Measurements from ENCODE around the gene PSMF1. TPM values are rescaled to one million over a fixed set of nuclear protein-coding genes. Genes with fewer than 3 reads are reported as not detected.
A peak's percentile ranks its signal among the peaks of the same experiment; 100 is the strongest.

Gene PSMF1
- total and polyA plus RNA-seq, 2 experiments from 2014 or later: 73.7 to 84.2 TPM

GRCh38 chr20:1119524-1119923 lies 1.1 kb downstream of the PSMF1 start:
- Histone ChIP-seq H3K36me3 (ENCODE audit: insufficient read depth) (no peaks in the 10 kb centered on the region), H3K79me2 (replicated peaks; ENCODE audit: insufficient read depth) (peaks cover 58% of the 10 kb centered on the region), H3K4me2 (peak overlapping the region; percentile 95), H3K4me1 (ENCODE audit: insufficient read depth) (peaks cover 10% of the 10 kb centered on the region; the same call in 1 of the 2 replicates), H3K27ac (ENCODE audit: low read depth) (no peak overlapping the region), H3K9me2 (ENCODE audit: insufficient read depth) (no peaks in the 10 kb centered on the region), H3K4me3 (peak overlapping the region; percentile 95), H4K20me1 (replicated peaks; ENCODE audit: insufficient read depth) (peaks cover 36% of the 10 kb centered on the region), H3K27me3 (ENCODE audit: insufficient read depth) (no peaks in the 10 kb centered on the region), H3F3A (replicated peaks; ENCODE audit: low read depth) (no peaks in the 10 kb centered on the region), H2AFZ (no peak overlapping the region)
- peaks cover 29% of the 10 kb centered on the region for H3K4me1 Mint-ChIP-seq
- H3K36me3 Mint-ChIP-seq (ENCODE audit: low read depth): peaks cover 12% of the 10 kb centered on the region; the same call in 2 of the 3 replicates
- H3K9me3 Mint-ChIP-seq: peaks cover 3% of the 10 kb centered on the region; the same call in 2 of the 3 replicates
- ATAC-seq (no peak), DNase-seq (ENCODE audit: low spot score) (no peak)
- TF ChIP-seq REST (IDR thresholded peaks at IDR 0.05; ENCODE audit: unreplicated experiment) (no peak), ZNF331 (CRISPR knock-in tag; IDR thresholded peaks at IDR 0.05; ENCODE audit: low read depth) (no peak), STAT1 (IDR thresholded peaks at IDR 0.05; ENCODE audit: unreplicated experiment) (no peak), JUNB (IDR thresholded peaks at IDR 0.05; ENCODE audit: unreplicated experiment) (no peak), CTCF (conservative IDR thresholded peaks at IDR 0.05; ENCODE audit: low read depth in 2 of 2) (no peak), ZNF114 (CRISPR knock-in tag; IDR thresholded peaks at IDR 0.05) (no peak), EZH2 (IDR thresholded peaks at IDR 0.05; ENCODE audit: low read depth, unreplicated experiment) (no peak), ETS1 (IDR thresholded peaks at IDR 0.05) (no peak), CREB1 (CRISPR knock-in tag; IDR thresholded peaks at IDR 0.05; ENCODE audit: low read depth) (no peak), ZNF462 (CRISPR knock-in tag; IDR thresholded peaks at IDR 0.05) (no peak), EZH2phosphoT487 (IDR thresholded peaks at IDR 0.05; ENCODE audit: unreplicated experiment) (no peak), NANOG (IDR thresholded peaks at IDR 0.05; ENCODE audit: borderline replicate concordance) (no peak), POLR2AphosphoS5 (IDR thresholded peaks at IDR 0.05; ENCODE audit: low read depth) (no peak)
- H3K4me3 Mint-ChIP-seq: peak overlapping the region; percentile 97
- peaks cover 4% of the 10 kb centered on the region for H3K27me3 Mint-ChIP-seq (ENCODE audit: insufficient read depth, low read depth, poor library complexity)
- H3K27ac Mint-ChIP-seq: peak overlapping the region; percentile 88
